22Rv1 (cell line): ENCODE data around the gene PERM1.

Source experiments
- ZFX ChIP-seq: fragments of 450-650 bp; IDR thresholded peaks from 2 replicates; pipeline ENCODE4 v1.6.1; 2017; ENCODE audit warnings: antibody characterized with exemption, borderline replicate concordance
- TF ChIP-seq, protein P1 (sequence below): fragments of 450-650 bp; IDR thresholded peaks from 2 replicates; pipeline ENCODE4 v1.5.1; 2017; ENCODE audit warnings: mild to moderate bottlenecking

DNA sequence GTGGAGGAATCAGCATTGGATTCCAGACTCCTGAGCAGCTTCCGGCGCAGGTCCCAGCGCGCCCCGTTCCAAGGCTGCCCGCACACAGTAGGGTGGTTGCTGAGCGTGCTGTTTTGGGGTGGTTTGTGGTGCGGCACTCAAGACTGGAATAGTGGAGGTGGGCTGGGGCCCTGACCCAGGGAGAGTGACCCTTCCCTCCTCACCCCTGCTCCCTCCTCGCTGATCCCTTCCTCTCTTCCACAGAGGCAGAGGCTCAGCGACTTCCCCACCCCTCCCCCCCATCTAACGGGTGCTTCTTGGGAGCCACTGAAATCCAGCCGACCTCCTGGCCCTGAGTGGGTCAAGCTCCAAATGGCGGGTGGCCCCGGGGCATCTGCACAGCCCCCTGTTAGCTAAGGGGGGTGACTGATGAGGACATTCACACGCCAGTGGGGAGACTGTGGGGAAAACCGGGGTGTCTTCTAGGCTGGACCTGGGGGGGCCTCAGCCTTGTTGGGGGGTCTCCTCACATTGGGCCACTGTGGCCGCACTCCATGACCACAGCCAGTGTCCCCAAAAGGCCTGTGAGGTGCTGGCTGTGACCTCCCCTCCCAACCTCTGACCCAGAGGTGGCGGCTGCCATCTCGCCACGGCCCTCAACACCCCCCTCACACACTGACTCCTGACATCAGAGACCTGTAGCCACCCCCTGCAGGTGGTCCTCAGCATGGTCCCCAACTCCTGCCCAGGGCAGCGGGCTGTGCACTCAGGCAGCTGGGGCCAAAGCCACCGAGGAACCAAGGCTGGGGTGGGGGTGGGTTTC is 21.9 kb upstream of the PERM1 start:
- TF ChIP-seq, protein P1, sequence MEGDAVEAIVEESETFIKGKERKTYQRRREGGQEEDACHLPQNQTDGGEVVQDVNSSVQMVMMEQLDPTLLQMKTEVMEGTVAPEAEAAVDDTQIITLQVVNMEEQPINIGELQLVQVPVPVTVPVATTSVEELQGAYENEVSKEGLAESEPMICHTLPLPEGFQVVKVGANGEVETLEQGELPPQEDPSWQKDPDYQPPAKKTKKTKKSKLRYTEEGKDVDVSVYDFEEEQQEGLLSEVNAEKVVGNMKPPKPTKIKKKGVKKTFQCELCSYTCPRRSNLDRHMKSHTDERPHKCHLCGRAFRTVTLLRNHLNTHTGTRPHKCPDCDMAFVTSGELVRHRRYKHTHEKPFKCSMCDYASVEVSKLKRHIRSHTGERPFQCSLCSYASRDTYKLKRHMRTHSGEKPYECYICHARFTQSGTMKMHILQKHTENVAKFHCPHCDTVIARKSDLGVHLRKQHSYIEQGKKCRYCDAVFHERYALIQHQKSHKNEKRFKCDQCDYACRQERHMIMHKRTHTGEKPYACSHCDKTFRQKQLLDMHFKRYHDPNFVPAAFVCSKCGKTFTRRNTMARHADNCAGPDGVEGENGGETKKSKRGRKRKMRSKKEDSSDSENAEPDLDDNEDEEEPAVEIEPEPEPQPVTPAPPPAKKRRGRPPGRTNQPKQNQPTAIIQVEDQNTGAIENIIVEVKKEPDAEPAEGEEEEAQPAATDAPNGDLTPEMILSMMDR: no peak
- TF ChIP-seq ZFX: no peak
